ENCODE measurements around the gene SFSWAP.

Gene SFSWAP

DNA sequence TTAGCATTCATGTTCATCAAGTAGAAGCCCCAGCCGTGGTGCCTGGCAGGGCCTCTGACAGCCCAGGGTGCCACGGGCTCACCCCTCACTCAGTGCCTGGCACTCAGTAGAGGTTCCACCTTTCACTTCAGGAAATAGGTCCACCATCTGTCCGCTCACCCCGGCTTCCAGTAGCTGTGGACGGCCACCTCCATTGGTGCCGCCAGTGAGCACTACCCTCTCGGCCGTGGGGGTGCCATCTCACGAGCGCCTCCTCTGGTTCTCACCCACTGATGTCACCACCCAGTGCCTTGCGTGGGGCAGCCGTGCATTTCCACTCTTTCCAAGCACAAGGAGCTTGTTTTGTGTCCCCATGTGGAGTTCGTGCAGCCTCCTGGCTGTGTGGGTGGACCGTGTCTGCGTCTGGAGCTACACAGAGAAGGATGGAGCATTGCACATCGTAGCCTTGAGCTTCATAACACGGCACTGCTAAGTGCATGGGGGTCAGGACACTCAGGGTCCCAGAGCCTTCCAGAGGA is 76.3 kb downstream of the SFSWAP start:
- TF ChIP-seq, protein P1, sequence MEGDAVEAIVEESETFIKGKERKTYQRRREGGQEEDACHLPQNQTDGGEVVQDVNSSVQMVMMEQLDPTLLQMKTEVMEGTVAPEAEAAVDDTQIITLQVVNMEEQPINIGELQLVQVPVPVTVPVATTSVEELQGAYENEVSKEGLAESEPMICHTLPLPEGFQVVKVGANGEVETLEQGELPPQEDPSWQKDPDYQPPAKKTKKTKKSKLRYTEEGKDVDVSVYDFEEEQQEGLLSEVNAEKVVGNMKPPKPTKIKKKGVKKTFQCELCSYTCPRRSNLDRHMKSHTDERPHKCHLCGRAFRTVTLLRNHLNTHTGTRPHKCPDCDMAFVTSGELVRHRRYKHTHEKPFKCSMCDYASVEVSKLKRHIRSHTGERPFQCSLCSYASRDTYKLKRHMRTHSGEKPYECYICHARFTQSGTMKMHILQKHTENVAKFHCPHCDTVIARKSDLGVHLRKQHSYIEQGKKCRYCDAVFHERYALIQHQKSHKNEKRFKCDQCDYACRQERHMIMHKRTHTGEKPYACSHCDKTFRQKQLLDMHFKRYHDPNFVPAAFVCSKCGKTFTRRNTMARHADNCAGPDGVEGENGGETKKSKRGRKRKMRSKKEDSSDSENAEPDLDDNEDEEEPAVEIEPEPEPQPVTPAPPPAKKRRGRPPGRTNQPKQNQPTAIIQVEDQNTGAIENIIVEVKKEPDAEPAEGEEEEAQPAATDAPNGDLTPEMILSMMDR (IDR thresholded peaks at IDR 0.05; ENCODE audit: insufficient read depth, low read length, missing control alignments), result no peak
- POLR2A ChIA-PET, result no interaction called here
- CTCF ChIA-PET, result no interaction called here
- DNase-seq (ENCODE audit: low read depth, low spot score), result no peak
- no peak overlapping the region for H3K4me3 ChIP-seq (ENCODE audit: low read depth, low read length)

DNA sequence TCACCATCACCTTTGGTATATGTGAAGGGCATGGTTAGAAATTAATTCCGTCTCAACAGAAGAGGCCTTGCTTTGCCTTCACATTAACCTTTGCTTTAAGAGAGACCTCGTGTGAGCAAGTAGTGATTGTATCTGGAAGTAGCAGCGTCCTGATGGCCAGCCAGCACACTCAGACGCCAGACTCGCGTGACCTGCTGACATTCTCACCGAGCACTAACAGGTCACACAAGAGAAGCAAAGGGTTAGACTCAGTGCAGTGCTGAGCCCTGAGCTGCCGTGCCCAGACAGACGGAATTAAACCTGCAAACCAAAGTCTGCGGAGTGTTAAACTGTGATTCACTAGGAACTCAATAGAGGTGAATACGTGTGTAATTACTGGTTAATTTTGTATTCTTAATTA is 77.2 kb downstream of the SFSWAP start:
- ChIA-PET POLR2A (no interaction called here), CTCF (no interaction called here)
- no peak overlapping the region for H3K4me3 ChIP-seq (ENCODE audit: low read depth, low read length)
- DNase-seq (ENCODE audit: low read depth, low spot score), result no peak
- TF ChIP-seq, protein P1 (IDR thresholded peaks at IDR 0.05; ENCODE audit: insufficient read depth, low read length, missing control alignments), result no peak

DNA sequence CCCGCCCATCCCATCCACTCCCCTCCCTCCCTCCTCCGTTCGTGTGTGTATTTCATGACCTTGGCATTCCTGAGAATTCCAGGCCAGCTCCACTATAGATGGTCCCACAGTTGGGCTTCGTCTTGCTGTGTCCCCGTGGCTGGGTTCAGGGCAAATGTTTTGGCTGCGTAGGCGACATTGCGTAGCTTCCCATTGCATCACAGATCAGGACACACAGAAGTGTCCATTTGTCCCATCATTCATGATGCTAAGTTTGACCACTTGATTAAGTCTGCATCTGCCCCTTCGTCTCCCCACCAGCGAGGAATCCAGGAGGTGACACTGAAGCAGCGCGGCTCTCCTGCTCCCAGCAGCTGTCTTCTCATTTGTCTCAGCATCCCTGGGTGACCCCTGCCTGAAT is 78.7 kb downstream of the SFSWAP start:
- H3K4me3 ChIP-seq (ENCODE audit: low read depth, low read length), result no peak overlapping the region
- POLR2A ChIA-PET, result no interaction called here
- no peak for DNase-seq (ENCODE audit: low read depth, low spot score)
- CTCF ChIA-PET, result no interaction called here
- TF ChIP-seq, protein P1 (IDR thresholded peaks at IDR 0.05; ENCODE audit: insufficient read depth, low read length, missing control alignments), result no peak

DNA sequence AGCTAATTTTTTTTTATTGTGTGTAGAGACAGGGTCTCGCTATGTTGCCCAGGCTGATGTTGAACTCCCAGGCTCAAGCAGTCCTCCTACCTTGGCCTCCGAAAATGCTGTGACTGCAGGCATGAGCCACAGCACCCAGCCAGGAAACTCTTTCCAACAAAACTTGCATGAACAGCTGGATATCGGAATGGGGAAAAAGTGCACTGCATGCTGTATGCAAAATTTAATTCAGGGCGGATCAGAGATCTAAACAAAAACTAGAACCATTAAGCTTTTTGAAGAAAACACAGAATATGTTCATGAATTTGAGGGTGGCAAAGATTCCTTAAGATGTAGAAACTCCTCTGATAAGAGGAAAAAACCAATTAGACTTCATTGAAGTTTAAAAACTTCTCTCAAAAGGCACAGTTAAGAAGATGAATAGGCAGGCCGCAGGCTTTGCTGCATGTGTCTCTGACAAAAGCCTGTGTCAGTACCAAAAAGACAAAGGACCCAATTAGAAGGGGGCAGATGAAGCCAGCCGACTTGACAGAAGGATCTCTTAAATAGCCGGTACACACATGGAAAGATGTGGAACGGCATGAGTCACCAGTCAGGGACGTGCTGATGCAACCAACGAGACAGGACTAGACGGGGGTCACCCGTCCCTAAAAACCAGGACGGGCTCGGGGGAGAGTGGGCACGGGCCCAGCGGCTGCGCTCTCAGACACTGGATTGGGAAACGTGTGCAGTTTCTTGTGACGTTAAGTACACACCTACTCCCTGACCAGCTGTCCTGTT is 82.5 kb downstream of the SFSWAP start:
- no peak for DNase-seq (ENCODE audit: low read depth, low spot score)
- no peak overlapping the region for H3K4me3 ChIP-seq (ENCODE audit: low read depth, low read length)
- POLR2A ChIA-PET, result no interaction called here
- TF ChIP-seq, protein P1 (IDR thresholded peaks at IDR 0.05; ENCODE audit: insufficient read depth, low read length, missing control alignments), result no peak
- CTCF ChIA-PET, result interaction anchor here (1.1 kb wide), 1 partner anchor 9 kb away, joined by 3 read pairs; no protein-coding TSS in a partner anchor

DNA sequence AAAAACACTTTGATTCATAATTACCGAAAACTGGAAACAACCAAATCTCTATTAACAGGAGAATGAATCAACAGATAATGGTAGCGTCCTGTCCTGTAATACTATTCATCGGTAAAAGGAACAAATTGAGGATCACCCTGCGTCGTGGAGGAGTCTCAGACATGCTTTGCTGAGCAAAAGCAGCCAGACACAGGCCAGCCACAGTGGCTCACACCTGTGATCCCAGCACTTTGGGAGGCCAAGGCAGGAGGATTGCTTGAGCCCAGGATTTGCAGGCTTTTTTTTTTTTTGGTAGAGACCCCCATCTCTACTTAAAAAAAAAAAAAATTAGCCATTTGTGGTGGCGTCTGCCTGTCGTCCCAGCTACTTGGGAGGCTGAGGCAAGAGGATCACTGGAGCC is 83.2 kb downstream of the SFSWAP start:
- TF ChIP-seq, protein P1 (IDR thresholded peaks at IDR 0.05; ENCODE audit: insufficient read depth, low read length, missing control alignments), result no peak
- CTCF ChIA-PET, result interaction anchor here (1.0 kb wide), 1 partner anchor 688 kb away, joined by 3 read pairs; no protein-coding TSS in a partner anchor
- no peak for DNase-seq (ENCODE audit: low read depth, low spot score)
- no peak overlapping the region for H3K4me3 ChIP-seq (ENCODE audit: low read depth, low read length)
- POLR2A ChIA-PET, result interaction anchor here (0.9 kb wide), 1 partner anchor 83 kb away, joined by 3 read pairs; the partner anchor contains the start of gene SFSWAP

DNA sequence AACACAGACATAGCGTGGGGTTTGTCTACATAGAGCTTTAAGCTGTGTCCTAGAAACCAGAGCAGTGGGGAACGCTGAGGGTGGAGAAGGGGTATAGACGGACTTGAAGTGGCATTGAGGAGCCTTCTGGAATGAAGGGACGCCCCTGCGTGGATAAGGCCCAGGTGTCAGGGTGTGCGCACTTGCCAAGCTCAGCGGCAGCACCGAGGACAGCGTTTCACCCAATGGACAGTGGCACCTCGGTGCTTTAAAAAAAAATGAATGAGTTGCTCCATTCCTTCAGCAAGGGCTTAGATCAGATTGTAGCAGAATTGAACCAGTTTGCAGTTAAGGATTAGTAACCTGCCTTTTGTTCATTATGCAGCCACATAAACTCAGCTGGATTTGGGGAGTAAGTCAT is 83.7 kb downstream of the SFSWAP start:
- TF ChIP-seq, protein P1 (IDR thresholded peaks at IDR 0.05; ENCODE audit: insufficient read depth, low read length, missing control alignments), result no peak
- POLR2A ChIA-PET, result interaction anchor here (0.9 kb wide), 1 partner anchor 84 kb away, joined by 3 read pairs; the partner anchor contains the start of gene SFSWAP
- CTCF ChIA-PET, result interaction anchor here (1.0 kb wide), 1 partner anchor 688 kb away, joined by 3 read pairs; no protein-coding TSS in a partner anchor
- DNase-seq (ENCODE audit: low read depth, low spot score), result no peak
- no peak overlapping the region for H3K4me3 ChIP-seq (ENCODE audit: low read depth, low read length)

Measured in AG04449 (cell line).